ENCODE measurements around the gene PDZD8.

Gene PDZD8

DNA sequence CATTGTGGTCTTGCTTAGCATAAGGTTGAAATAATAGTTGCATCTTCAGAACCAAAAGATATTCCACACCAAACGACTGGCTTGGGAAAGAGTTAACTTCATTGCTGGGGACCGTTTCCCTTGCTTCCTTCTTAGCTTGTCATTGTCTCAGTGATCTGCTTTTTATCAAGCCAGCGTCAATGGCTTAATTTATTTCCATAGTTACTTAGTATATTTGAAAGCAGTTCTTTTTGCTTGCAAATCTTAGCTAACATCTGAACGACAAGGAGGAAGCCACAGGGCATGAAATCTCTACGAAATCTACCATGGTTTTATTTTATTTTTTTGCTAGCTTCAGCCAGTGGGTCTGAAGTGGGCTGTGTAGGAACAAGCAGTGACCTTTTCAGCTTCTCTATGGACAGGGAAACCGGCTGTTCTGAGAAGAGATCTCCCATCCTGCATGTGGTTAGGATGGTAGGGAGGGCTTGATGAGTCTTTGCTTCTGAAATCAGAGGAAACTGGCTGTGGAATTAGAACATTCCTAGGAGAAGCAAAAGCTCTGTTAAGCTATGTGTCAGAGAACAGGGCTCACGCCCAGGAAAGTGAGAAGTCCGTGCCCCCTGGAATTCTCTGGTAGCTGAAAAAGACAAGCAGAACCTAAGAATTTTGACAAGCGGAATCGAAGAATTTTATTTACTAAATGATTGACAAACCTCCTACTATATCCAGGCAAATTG, 126.3 kb downstream of the PDZD8 start:
- POLR2A ChIA-PET: no interaction called here
- CTCF ChIA-PET: interaction anchor here (1.0 to 1.1 kb wide), 2 partner anchors 9 to 10 kb away, joined by 3 read pairs; no protein-coding TSS in a partner anchor
- TF ChIP-seq, protein P1, sequence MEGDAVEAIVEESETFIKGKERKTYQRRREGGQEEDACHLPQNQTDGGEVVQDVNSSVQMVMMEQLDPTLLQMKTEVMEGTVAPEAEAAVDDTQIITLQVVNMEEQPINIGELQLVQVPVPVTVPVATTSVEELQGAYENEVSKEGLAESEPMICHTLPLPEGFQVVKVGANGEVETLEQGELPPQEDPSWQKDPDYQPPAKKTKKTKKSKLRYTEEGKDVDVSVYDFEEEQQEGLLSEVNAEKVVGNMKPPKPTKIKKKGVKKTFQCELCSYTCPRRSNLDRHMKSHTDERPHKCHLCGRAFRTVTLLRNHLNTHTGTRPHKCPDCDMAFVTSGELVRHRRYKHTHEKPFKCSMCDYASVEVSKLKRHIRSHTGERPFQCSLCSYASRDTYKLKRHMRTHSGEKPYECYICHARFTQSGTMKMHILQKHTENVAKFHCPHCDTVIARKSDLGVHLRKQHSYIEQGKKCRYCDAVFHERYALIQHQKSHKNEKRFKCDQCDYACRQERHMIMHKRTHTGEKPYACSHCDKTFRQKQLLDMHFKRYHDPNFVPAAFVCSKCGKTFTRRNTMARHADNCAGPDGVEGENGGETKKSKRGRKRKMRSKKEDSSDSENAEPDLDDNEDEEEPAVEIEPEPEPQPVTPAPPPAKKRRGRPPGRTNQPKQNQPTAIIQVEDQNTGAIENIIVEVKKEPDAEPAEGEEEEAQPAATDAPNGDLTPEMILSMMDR (IDR thresholded peaks at IDR 0.05; ENCODE audit: control extremely low read depth, extremely low read depth, low read depth, missing control alignments): no peak
- no peak for DNase-seq (ENCODE audit: extremely low spot score)

DNA sequence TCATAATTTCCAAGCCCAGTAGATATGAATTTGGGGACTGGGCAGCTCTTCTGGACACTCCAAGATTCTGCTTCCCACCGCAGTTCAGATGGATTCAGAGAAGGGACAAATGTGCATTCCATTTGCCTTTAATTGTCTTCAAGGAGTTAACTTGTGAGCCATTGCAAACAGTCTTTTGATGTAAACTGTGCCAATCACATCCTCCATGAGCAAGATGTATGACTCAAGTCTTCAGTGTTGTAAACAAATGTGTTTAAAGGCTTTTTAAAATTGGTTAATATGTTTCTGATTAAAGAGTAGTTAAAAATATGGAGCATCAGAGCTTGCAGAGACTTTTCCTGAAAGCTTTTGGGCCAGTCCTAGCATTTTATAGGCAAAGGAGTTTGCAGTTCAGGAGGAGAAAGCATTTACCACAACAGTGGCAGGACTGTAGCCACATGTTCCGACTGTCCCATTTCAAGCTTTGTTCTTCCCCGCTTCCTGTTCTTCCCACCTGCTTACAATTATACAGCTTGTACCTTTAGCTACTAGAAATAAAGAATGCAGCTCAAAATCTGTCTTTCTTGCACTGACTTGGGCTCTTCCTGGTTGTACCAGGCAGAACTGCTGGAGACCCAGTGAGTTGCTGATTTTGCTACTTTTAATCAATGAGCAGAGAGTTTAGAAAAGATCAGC, 128.1 kb downstream of the PDZD8 start:
- POLR2A ChIA-PET: no interaction called here
- DNase-seq (ENCODE audit: extremely low spot score): no peak
- CTCF ChIA-PET: interaction anchor here (1.0 to 1.3 kb wide), 2 partner anchors 30 to 79 kb away, joined by 3 to 5 read pairs; no protein-coding TSS in a partner anchor

DNA sequence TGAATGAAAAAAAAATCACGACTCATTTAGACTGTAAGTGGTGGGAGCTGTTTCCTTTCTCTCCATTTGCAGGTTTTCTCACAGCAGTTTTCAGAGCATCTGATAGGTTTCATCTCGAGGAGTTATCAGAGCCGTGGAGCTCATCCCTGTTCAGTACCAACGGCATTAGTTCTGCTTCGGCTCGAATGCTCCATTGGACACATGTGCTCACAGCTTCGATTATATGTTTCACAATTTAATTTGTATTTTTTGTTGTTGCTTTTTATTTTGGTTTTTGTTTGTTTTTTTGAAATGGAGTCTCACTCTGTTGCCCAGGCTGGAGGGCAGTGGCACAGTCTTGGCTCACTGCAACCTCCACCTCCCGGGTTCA, 132.8 kb downstream of the PDZD8 start:
- DNase-seq (ENCODE audit: extremely low spot score): no peak
- TF ChIP-seq, protein P1 (IDR thresholded peaks at IDR 0.05; ENCODE audit: control extremely low read depth, extremely low read depth, low read depth, missing control alignments): no peak
- CTCF ChIA-PET: interaction anchor here (1.3 to 3.2 kb wide), 2 partner anchors 20 to 26 kb away, joined by 3 to 18 read pairs; no protein-coding TSS in a partner anchor
- POLR2A ChIA-PET: no interaction called here

More for the DNA sequence above, 128.1 kb downstream of the PDZD8 start:
- TF ChIP-seq, protein P1 (IDR thresholded peaks at IDR 0.05; ENCODE audit: control extremely low read depth, extremely low read depth, low read depth, missing control alignments): no peak

DNA sequence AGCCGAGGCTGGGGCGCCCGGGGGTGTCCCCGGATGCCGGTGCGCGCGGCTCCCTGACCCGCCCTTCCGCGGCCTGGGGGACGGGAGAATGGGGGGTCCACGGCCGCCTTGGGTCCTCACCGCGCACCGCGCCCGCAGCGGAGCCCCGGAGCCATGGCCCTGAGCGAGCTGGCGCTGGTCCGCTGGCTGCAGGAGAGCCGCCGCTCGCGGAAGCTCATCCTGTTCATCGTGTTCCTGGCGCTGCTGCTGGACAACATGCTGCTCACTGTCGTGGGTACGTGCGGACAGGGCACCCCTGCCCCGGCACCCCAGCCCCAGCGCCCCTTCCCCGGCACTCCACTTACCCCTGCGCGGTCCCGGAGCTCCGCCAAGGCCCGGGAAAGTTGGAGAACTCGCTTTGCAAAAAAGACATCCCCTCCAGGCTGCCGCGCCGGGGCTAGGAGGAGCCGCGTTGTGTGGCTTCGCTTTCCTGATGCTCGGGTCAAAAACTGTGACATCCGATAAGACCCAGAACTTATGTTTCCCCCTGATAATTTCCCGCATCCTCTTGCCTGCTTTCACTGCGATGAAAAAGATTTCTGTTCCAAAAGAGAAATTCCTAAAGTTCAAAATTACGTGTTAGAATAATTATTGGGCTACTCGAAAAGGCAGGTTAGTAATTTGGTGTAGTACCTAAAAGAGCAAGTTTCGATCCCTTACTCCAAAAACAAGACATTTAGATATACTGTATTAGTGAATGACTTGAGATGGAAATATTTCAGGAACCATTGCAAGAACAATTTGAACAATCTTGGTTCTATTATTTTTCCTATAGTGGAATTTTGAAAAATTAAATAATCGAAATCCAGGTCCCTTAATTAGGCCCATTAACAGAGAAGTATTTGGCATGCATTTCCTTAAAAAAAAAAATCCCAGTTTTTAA, 133.4 kb downstream of the PDZD8 start:
- CTCF ChIA-PET: interaction anchor here (1.3 kb wide), 1 partner anchor 19 kb away, joined by 3 read pairs; no protein-coding TSS in a partner anchor
- TF ChIP-seq, protein P1 (IDR thresholded peaks at IDR 0.05; ENCODE audit: control extremely low read depth, extremely low read depth, low read depth, missing control alignments): no peak
- POLR2A ChIA-PET: no interaction called here
- no peak for DNase-seq (ENCODE audit: extremely low spot score)

DNA sequence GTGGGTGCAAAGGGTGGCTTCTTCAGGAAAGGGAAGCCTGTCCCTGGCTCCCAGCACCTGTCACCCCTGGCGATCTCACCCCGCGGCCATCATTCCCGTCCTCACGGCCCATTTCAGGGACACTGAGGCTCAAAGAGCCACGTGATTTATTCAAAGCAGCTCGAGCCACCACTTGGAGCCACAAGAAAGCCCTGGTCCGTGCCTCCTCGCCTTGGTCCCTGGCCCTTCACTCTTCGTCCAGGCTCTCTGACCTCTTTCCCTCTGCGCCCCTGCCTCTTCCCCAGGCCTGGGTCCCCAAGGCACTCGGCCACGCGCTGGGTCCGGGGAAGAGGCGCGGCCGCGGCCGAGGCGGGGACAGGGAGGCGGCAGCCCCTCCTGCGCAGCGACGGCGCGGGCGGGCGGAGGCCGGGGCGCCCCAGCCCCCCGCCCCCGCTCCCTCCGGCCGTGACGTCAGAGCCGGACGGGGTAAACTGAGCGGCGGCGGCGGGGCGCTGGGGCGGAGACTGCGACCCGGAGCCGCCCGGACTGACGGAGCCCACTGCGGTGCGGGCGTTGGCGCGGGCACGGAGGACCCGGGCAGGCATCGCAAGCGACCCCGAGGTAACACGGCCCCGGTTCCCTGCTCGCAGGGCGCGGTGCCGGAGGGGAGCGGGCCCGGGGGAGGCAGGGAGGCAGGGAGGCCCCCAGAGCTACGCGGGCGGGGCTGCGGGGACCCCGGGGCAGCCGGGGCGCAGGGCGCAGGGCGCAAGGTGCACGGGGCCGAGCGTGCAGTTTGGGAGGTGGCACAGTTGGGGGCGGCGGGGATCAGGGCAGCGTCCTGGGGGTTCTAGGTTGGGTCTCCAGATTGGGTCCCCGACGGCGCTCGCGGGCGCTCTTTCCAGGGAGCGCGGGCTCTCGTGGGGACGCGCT, 134.4 kb downstream of the PDZD8 start, which contains the start of gene SLC18A2:
Gene SLC18A2, plus strand, starts transcription at position 494 of the 909 bp plus-strand sequence. CDS start 580 bp downstream, outside the sequence.
- TF ChIP-seq, protein P1 (IDR thresholded peaks at IDR 0.05; ENCODE audit: control extremely low read depth, extremely low read depth, low read depth, missing control alignments): no peak
- ChIA-PET POLR2A (no interaction called here), CTCF (no interaction called here)
- DNase-seq (ENCODE audit: extremely low spot score): no peak
